PFSK-1 (cell line): ENCODE results near the gene HGF.

Experiments
- FOXP2 ChIP-seq: optimal IDR thresholded peaks from 2 replicates; pipeline ENCODE3; 2011; ENCODE audit warnings: borderline replicate concordance, control low read depth, inconsistent platforms; ENCODE audit not compliant: insufficient read depth; ENCODE audit errors: extremely low read length, extremely low read depth
- TAF1 ChIP-seq: IDR thresholded peaks from 2 replicates; pipeline ENCODE4 v1.6.1; 2012; ENCODE audit warnings: low read length, control low read depth, borderline replicate concordance; ENCODE audit not compliant: insufficient read depth
- TF ChIP-seq, protein P1 (sequence below), 2 experiments: IDR thresholded peaks; 2 replicates each; pipeline versions ENCODE4 v1.6.1 to v1.8.0; 2011 to 2012; ENCODE audit warnings: low read depth in 2 of 2, low read length in 2 of 2, control low read depth in 1 of 2, inconsistent platforms in 1 of 2, mild to moderate bottlenecking in 1 of 2, moderate library complexity in 1 of 2; ENCODE audit not compliant: insufficient read depth in 1 of 2

- no peak for TF ChIP-seq TAF1
- TF ChIP-seq, protein P1, sequence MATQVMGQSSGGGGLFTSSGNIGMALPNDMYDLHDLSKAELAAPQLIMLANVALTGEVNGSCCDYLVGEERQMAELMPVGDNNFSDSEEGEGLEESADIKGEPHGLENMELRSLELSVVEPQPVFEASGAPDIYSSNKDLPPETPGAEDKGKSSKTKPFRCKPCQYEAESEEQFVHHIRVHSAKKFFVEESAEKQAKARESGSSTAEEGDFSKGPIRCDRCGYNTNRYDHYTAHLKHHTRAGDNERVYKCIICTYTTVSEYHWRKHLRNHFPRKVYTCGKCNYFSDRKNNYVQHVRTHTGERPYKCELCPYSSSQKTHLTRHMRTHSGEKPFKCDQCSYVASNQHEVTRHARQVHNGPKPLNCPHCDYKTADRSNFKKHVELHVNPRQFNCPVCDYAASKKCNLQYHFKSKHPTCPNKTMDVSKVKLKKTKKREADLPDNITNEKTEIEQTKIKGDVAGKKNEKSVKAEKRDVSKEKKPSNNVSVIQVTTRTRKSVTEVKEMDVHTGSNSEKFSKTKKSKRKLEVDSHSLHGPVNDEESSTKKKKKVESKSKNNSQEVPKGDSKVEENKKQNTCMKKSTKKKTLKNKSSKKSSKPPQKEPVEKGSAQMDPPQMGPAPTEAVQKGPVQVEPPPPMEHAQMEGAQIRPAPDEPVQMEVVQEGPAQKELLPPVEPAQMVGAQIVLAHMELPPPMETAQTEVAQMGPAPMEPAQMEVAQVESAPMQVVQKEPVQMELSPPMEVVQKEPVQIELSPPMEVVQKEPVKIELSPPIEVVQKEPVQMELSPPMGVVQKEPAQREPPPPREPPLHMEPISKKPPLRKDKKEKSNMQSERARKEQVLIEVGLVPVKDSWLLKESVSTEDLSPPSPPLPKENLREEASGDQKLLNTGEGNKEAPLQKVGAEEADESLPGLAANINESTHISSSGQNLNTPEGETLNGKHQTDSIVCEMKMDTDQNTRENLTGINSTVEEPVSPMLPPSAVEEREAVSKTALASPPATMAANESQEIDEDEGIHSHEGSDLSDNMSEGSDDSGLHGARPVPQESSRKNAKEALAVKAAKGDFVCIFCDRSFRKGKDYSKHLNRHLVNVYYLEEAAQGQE (IDR thresholded peaks at IDR 0.05; ENCODE audit: insufficient read depth in 1 of 2, low read depth in 2 of 2, low read length in 2 of 2) = no peak
- no peak for TF ChIP-seq FOXP2
Measured at GRCh38 chr7:81685270-81685868, 84.5 kb downstream of the HGF start.
